GM12878 (cell line): ENCODE data around the gene UGT1A7. TPM values are rescaled to one million over a fixed set of nuclear protein-coding genes. Genes with fewer than 3 reads are reported as not detected.

Source experiments
- ATAC-seq: fragments of 200-7000 bp; cut with Tn5 transposase; 3 replicates; pipeline ENCODE4 v1.9.1; 2020; ENCODE audit warnings: mild to moderate bottlenecking, moderate library complexity
- BruUV-seq: library from RNA; stranded (reverse); fragments of 400-500 nt; replicated peaks from 2 replicates; lab custom pipeline; 2021; lab: Mats Ljungman, UMichigan
- CTCF ChIA-PET: fragments of 300-600 bp; sonication (Branson Sonifier 250); formaldehyde crosslinking; extraction: SDS; loops from one replicate; lab custom pipeline; 2021; ENCODE audit warnings: inconsistent platforms; lab: Yijun Ruan, JAX
- POLR2A ChIA-PET: fragments of 350-600 bp; formaldehyde crosslinking; extraction: SDS; loops from one replicate; lab custom pipeline; 2021; ENCODE audit warnings: inconsistent platforms; lab: Charles Lee
- RAD21 ChIA-PET: fragments of 300-600 bp; sonication (Branson Sonifier 250); formaldehyde crosslinking; loops from one replicate; lab custom pipeline; 2023; ENCODE audit warnings: antibody characterized with exemption; ENCODE audit not compliant: unreplicated experiment; lab: Charles Lee
- SMC1A ChIA-PET: fragments of 300-600 bp; sonication (Branson Sonifier 250); formaldehyde crosslinking; loops from one replicate; lab custom pipeline; 2023; ENCODE audit not compliant: unreplicated experiment, uncharacterized antibody; lab: Charles Lee
- DNase-seq: peaks from one replicate; pipeline ENCODE4 v3.0.0-alpha.2; 2011; ENCODE audit warnings: low read depth, low spot score
- FAIRE-seq: peaks from 3 replicates; lab custom pipeline; 2011; peaks lifted over from hg19 to GRCh38; lab: Jason Lieb, UNC
- H2AFZ ChIP-seq: 2 replicates; pipeline ENCODE4 v1.6.0; 2011; ENCODE audit warnings: low read depth, low read length, control low read depth; ENCODE audit not compliant: control insufficient read depth
- H3K27ac ChIP-seq: 2 replicates; pipeline ENCODE4 v1.5.1; 2011; ENCODE audit warnings: control low read depth; ENCODE audit not compliant: control insufficient read depth, insufficient read depth
- H3K27me3 ChIP-seq, 2 experiments: replicated peaks in 1 of 2; 2 replicates each; pipeline versions ENCODE4 v1.6.0 to v1.6.1; 2011; ENCODE audit warnings: low read length in 1 of 2; ENCODE audit not compliant: control insufficient read depth in 2 of 2, insufficient read depth in 2 of 2
- H3K36me3 ChIP-seq, 2 experiments: 2 replicates each; pipeline ENCODE4 v1.5.1; 2011; ENCODE audit warnings: low read length in 1 of 2; ENCODE audit not compliant: control insufficient read depth in 2 of 2, insufficient read depth in 2 of 2
- H3K4me1 ChIP-seq: 2 replicates; pipeline ENCODE4 v1.6.1; 2011; ENCODE audit warnings: mild to moderate bottlenecking, low read length, moderate library complexity, mixed read lengths; ENCODE audit not compliant: control insufficient read depth, insufficient read depth
- H3K4me2 ChIP-seq: 2 replicates; pipeline ENCODE4 v1.6.0; 2011; ENCODE audit warnings: control low read depth; ENCODE audit not compliant: control insufficient read depth, insufficient read depth
- H3K4me3 ChIP-seq: fragments of 200-600 bp; sonication (generic); 2 replicates; pipeline ENCODE4 v1.5.1; 2016
- H3K79me2 ChIP-seq: 2 replicates; pipeline ENCODE4 v1.6.0; 2011; ENCODE audit warnings: low read length; ENCODE audit not compliant: control insufficient read depth, insufficient read depth
- H3K9ac ChIP-seq: 2 replicates; pipeline ENCODE4 v1.8.0; 2011; ENCODE audit warnings: low read length, control low read depth, mixed read lengths; ENCODE audit not compliant: control insufficient read depth, insufficient read depth
- H3K9me3 ChIP-seq: replicated peaks from 3 replicates; pipeline ENCODE4 v1.5.1; 2011; ENCODE audit warnings: mild to moderate bottlenecking, low read length; ENCODE audit not compliant: control insufficient read depth, insufficient read depth
- H4K20me1 ChIP-seq: 2 replicates; pipeline ENCODE4 v1.6.0; 2011; ENCODE audit not compliant: control insufficient read depth, insufficient read depth
- CBX3 ChIP-seq: fragments of 200-600 bp; sonication (generic); IDR thresholded peaks from 2 replicates; pipeline ENCODE4 v1.6.1; 2016; ENCODE audit warnings: low read depth, borderline replicate concordance
- CUX1 ChIP-seq: IDR thresholded peaks from 2 replicates; pipeline ENCODE4 v1.6.1; 2012; ENCODE audit warnings: improper control_type of control experiment, low read depth, low read length; ENCODE audit not compliant: insufficient replicate concordance
- HDAC2 ChIP-seq: fragments of 200-600 bp; sonication (generic); IDR thresholded peaks from 2 replicates; pipeline ENCODE4 v1.6.1; 2017
- IRF5 ChIP-seq: fragments of 450-650 bp; IDR thresholded peaks from 2 replicates; pipeline ENCODE4 v1.6.1; 2017; ENCODE audit warnings: borderline replicate concordance
- MYC ChIP-seq: IDR thresholded peaks from 2 replicates; pipeline ENCODE4 v1.6.1; 2011; ENCODE audit warnings: mild to moderate bottlenecking, low read length, moderate library complexity, inconsistent platforms; ENCODE audit not compliant: insufficient read depth, insufficient replicate concordance, insufficient read length, severe bottlenecking
- NR2C1 ChIP-seq: fragments of 450-650 bp; IDR thresholded peaks from 2 replicates; pipeline ENCODE4 v1.6.1; 2017; ENCODE audit warnings: antibody characterized with exemption, mild to moderate bottlenecking, moderate library complexity
- WGBS: methylation state at CpG from one replicate; pipeline ENCODE4 v1.1.6; 2016; ENCODE audit warnings: low lambda C conversion rate; ENCODE audit not compliant: insufficient replicate concordance, insufficient coverage; ENCODE audit errors: missing lambda C conversion rate; 5-methylcytosine and 5-hydroxymethylcytosine counted together
- in situ Hi-C: fragments of 300-500 bp; cut with MboI; formaldehyde crosslinking; loops from 9 replicates; pipeline ENCODE4 v1.14.3; 2018; ENCODE audit warnings: mixed read lengths
- intact Hi-C: fragments of 100-400 bp; cut with micrococcal nuclease; formaldehyde crosslinking; loops from one replicate; pipeline ENCODE4 v1.14.2; 2022; ENCODE audit not compliant: unreplicated experiment
- polyA plus RNA-seq, 11 experiments: library from polyadenylated mRNA; depleted of rRNA in 4 of 11; unstranded in 6 of 11; stranded (reverse) in 5 of 11; fragments of >200 nt; fragmentation: Nextera tagmentation in 4 of 11; fragmentation: Illumina TruSeq in 1 of 11; extraction: Ambion mirVana in 4 of 11; extraction: Trizol in 1 of 11; gene quantifications; 1 replicate in 1 of 11; 2 replicates in 10 of 11; pipeline versions ENCODE4 v1.2.1 to v1.2.3, GENCODE V29; 2011 to 2016; ENCODE audit warnings: inconsistent platforms in 2 of 11, missing spikeins in 2 of 11, low read depth in 1 of 11
- total RNA-seq, 4 experiments: library from RNA; depleted of rRNA in 3 of 4; stranded (reverse); fragments of >200 nt in 3 of 4; fragmentation: Illumina TruSeq in 1 of 4; extraction: Trizol in 1 of 4; gene quantifications; 2 replicates each; pipeline versions ENCODE4 v1.2.1 to v1.2.3, GENCODE V29; 2013 to 2021
- TF ChIP-seq, protein P1 (sequence below): fragments of 450-650 bp; IDR thresholded peaks from 2 replicates; pipeline ENCODE4 v1.6.1; 2017; ENCODE audit warnings: mild to moderate bottlenecking, moderate library complexity

The UGT1A7 gene
- total and polyA plus RNA-seq, 10 of the 15 experiments (the other 5 are each of a cell fraction or from before 2014, with no cell fraction given): not detected

- TF ChIP-seq, protein P1, sequence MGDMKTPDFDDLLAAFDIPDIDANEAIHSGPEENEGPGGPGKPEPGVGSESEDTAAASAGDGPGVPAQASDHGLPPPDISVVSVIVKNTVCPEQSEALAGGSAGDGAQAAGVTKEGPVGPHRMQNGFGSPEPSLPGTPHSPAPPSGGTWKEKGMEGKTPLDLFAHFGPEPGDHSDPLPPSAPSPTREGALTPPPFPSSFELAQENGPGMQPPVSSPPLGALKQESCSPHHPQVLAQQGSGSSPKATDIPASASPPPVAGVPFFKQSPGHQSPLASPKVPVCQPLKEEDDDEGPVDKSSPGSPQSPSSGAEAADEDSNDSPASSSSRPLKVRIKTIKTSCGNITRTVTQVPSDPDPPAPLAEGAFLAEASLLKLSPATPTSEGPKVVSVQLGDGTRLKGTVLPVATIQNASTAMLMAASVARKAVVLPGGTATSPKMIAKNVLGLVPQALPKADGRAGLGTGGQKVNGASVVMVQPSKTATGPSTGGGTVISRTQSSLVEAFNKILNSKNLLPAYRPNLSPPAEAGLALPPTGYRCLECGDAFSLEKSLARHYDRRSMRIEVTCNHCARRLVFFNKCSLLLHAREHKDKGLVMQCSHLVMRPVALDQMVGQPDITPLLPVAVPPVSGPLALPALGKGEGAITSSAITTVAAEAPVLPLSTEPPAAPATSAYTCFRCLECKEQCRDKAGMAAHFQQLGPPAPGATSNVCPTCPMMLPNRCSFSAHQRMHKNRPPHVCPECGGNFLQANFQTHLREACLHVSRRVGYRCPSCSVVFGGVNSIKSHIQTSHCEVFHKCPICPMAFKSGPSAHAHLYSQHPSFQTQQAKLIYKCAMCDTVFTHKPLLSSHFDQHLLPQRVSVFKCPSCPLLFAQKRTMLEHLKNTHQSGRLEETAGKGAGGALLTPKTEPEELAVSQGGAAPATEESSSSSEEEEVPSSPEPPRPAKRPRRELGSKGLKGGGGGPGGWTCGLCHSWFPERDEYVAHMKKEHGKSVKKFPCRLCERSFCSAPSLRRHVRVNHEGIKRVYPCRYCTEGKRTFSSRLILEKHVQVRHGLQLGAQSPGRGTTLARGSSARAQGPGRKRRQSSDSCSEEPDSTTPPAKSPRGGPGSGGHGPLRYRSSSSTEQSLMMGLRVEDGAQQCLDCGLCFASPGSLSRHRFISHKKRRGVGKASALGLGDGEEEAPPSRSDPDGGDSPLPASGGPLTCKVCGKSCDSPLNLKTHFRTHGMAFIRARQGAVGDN: no peak
- TF ChIP-seq NR2C1: no peak
- TF ChIP-seq MYC: no peak
Measured at GRCh38 chr2:233754872-233755611, 73.3 kb downstream of the UGT1A7 start (continued).

DNA sequence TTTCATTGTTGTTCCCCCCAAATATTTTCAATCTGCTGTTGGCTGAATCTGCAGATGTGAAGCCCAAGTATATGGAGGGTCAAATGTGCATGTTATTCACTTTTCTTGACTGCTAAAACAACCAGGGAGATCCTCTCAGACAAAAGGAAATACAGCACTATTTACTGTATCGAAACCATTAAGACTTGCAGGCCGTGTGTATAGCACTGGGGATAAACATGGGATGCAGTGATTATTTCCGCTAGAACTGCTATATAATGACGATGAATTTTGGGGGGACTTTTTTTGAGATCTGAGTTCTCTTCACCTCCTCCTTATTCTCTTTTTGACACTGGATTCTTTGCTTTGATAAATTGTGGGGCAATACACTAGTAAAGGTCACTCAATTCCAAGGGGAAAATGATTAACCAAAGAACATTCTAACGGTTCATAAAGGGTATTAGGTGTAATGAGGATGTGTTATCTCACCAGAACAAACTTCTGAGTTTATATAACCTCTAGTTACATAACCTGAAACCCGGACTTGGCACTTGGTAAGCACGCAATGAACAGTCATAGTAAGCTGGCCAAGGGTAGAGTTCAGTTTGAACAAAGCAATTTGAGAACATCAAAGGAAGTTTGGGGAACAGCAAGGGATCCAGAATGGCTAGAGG, 74.9 kb downstream of the UGT1A7 start:
- POLR2A ChIA-PET: no interaction called here
- in situ Hi-C loops: no loop called here
- Histone ChIP-seq H4K20me1 (no peaks in the 10 kb centered on the region), H3K27me3 (no peaks in the 10 kb centered on the region), H3K9me3 (no peaks in the 10 kb centered on the region; the same call in 1 of the 3 replicates), H3K4me1 (no peaks in the 10 kb centered on the region), H3K36me3 (no peaks in the 10 kb centered on the region), H3K27ac (no peak overlapping the region), H3K9ac (no peak overlapping the region), H3K79me2 (no peaks in the 10 kb centered on the region), H3K4me3 (no peak overlapping the region), H3K4me2 (no peak overlapping the region), H2AFZ (no peak overlapping the region)
- SMC1A ChIA-PET: no interaction called here
- WGBS: 23% methylated on average over 7 of the region's 7 CpGs
- no TSS peak for BruUV-seq
- intact Hi-C loops: no loop called here
- no peak for FAIRE-seq
- RAD21 ChIA-PET: no interaction called here
- CTCF ChIA-PET: no interaction called here
- DNase-seq: no peak
- no peak for ATAC-seq
- TF ChIP-seq CBX3: no peak
- no peak for TF ChIP-seq HDAC2
- no peak for TF ChIP-seq IRF5
- TF ChIP-seq CUX1: no peak
